ENCODE results near the gene ZNF805. TPM values are rescaled to one million over a fixed set of nuclear protein-coding genes. Genes with fewer than 3 reads are reported as not detected.
"Not testable (repeated sequence)": the region's sequence is repeated elsewhere in the genome, so short reads cannot be mapped to it uniquely, and the experiment has no call there.

Gene ZNF805
- 9.5 and 11.2 TPM in 2 replicates for total RNA-seq (2014; rRNA removed; shearing (Covaris generic))

- DNase-seq (ENCODE audit: low read depth) = peak; percentile 95
These were observed at the start of gene ZNF805 for GRCh38 chr19:57240311-57241090. Gene ZNF805, plus strand, starts transcription at chr19:57240632. Its CDS starts 260 bp downstream, at chr19:57240892.

GRCh38 chr19:57191141-57192076 is 49.0 kb upstream of the ZNF805 start, which contains the start of gene ZNF264:
Gene ZNF264, plus strand, starts transcription at chr19:57191500. Its CDS starts 414 bp downstream, at chr19:57191914.
- DNase-seq (ENCODE audit: low read depth) = peak; percentile 92

GRCh38 chr19:57192077-57192420 is 48.4 kb upstream of the ZNF805 start:
- DNase-seq (ENCODE audit: low read depth) = peak; percentile 9

- DNase-seq (ENCODE audit: low read depth) = no peak
These were observed 47.4 kb upstream of the ZNF805 start for GRCh38 chr19:57192993-57193392.

- not testable (repeated sequence) for DNase-seq (ENCODE audit: low read depth)
These were observed 42.6 kb upstream of the ZNF805 start for GRCh38 chr19:57197874-57198273.

- DNase-seq (ENCODE audit: low read depth) = no peak
These were observed 38.3 kb upstream of the ZNF805 start for GRCh38 chr19:57202160-57202559.

- no peak for DNase-seq (ENCODE audit: low read depth)
These were observed 30.1 kb upstream of the ZNF805 start for GRCh38 chr19:57210381-57210780.

GRCh38 chr19:57212109-57212508 is 28.3 kb upstream of the ZNF805 start:
- no peak for DNase-seq (ENCODE audit: low read depth)

- no peak for DNase-seq (ENCODE audit: low read depth)
These were observed 12.9 kb upstream of the ZNF805 start for GRCh38 chr19:57227502-57227901.

GRCh38 chr19:57231686-57232085 is 8.7 kb upstream of the ZNF805 start:
- no peak for DNase-seq (ENCODE audit: low read depth)

GRCh38 chr19:57233207-57233606 is 7.2 kb upstream of the ZNF805 start:
- no peak for DNase-seq (ENCODE audit: low read depth)

- DNase-seq (ENCODE audit: low read depth) = no peak
These were observed 486 bp upstream of the ZNF805 start for GRCh38 chr19:57239982-57240310.

- no peak for DNase-seq (ENCODE audit: low read depth)
These were observed 744 bp downstream of the ZNF805 start for GRCh38 chr19:57241176-57241575.

- DNase-seq (ENCODE audit: low read depth) = no peak
These were observed 2.4 kb downstream of the ZNF805 start for GRCh38 chr19:57242821-57243220.

GRCh38 chr19:57244513-57244912 is 4.1 kb downstream of the ZNF805 start:
- no peak for DNase-seq (ENCODE audit: low read depth)

- DNase-seq (ENCODE audit: low read depth) = no peak
These were observed 4.6 kb downstream of the ZNF805 start for GRCh38 chr19:57245066-57245465.

GRCh38 chr19:57245959-57246358 is 5.5 kb downstream of the ZNF805 start:
- no peak for DNase-seq (ENCODE audit: low read depth)

- DNase-seq (ENCODE audit: low read depth) = no peak
These were observed 8.2 kb downstream of the ZNF805 start for GRCh38 chr19:57248646-57249045.

GRCh38 chr19:57249329-57249728 is 8.9 kb downstream of the ZNF805 start:
- DNase-seq (ENCODE audit: low read depth) = no peak

- peak; percentile 49 for DNase-seq (ENCODE audit: low read depth)
These were observed 13.3 kb downstream of the ZNF805 start for GRCh38 chr19:57253767-57254166.

- no peak for DNase-seq (ENCODE audit: low read depth)
These were observed 21.6 kb downstream of the ZNF805 start for GRCh38 chr19:57262044-57262443.

GRCh38 chr19:57263244-57263741 is 22.9 kb downstream of the ZNF805 start:
- no peak for DNase-seq (ENCODE audit: low read depth)

- no peak for DNase-seq (ENCODE audit: low read depth)
These were observed 26.9 kb downstream of the ZNF805 start for GRCh38 chr19:57267291-57267690.

Measured in Daoy (cell line).